HUES48 (cell line): Measurements from ENCODE around the gene NEK4.

Source experiments
- H3K27ac ChIP-seq: one replicate; pipeline ENCODE4 v1.7.0; 2013; ENCODE audit warnings: low read depth, low read length, inconsistent platforms
- H3K27me3 ChIP-seq: 2 replicates; pipeline ENCODE4 v1.6.1; 2013; ENCODE audit warnings: mild to moderate bottlenecking, low read length; ENCODE audit not compliant: control insufficient read depth, insufficient read depth
- H3K36me3 ChIP-seq: 2 replicates; pipeline ENCODE4 v1.6.1; 2013; ENCODE audit warnings: low read length; ENCODE audit not compliant: control insufficient read depth, insufficient read depth
- H3K4me1 ChIP-seq: 2 replicates; pipeline ENCODE4 v1.6.1; 2013; ENCODE audit warnings: mild to moderate bottlenecking, low read length; ENCODE audit not compliant: control insufficient read depth, insufficient read depth
- H3K4me3 ChIP-seq: 2 replicates; pipeline ENCODE4 v1.5.1; 2013; ENCODE audit warnings: mild to moderate bottlenecking, low read depth, low read length
- H3K9ac ChIP-seq: 2 replicates; pipeline ENCODE4 v1.6.1; 2013; ENCODE audit warnings: mild to moderate bottlenecking, low read depth, low read length, moderate library complexity
- H3K9me3 ChIP-seq: 2 replicates; pipeline ENCODE4 v1.6.1; 2013; ENCODE audit warnings: low read length; ENCODE audit not compliant: control insufficient read depth, insufficient read depth

Gene NEK4

GRCh38 chr3:52770496-52771333 lies at the start of gene NEK4:
NEK4 (minus strand) TSS chr3:52770940; CDS start chr3:52770746, 194 bp downstream.
- H3K36me3 ChIP-seq: peaks cover 20% of the 10 kb centered on the region
- H3K9me3 ChIP-seq: no peaks in the 10 kb centered on the region
- H3K27me3 ChIP-seq: no peaks in the 10 kb centered on the region
- peak within 1 kb of the TSS; percentile 77 for H3K4me3 ChIP-seq
- H3K4me1 ChIP-seq: no peaks in the 10 kb centered on the region
- H3K27ac ChIP-seq: peak within 1 kb of the TSS; percentile 93
- H3K9ac ChIP-seq: peak within 1 kb of the TSS; percentile 78

GRCh38 chr3:52819936-52820335 lies 49.2 kb upstream of the NEK4 start:
- Histone ChIP-seq H3K9ac (no peak overlapping the region), H3K27ac (no peak overlapping the region), H3K4me3 (no peak overlapping the region), H3K27me3 (no peaks in the 10 kb centered on the region), H3K9me3 (no peaks in the 10 kb centered on the region), H3K4me1 (no peaks in the 10 kb centered on the region), H3K36me3 (no peaks in the 10 kb centered on the region)

- Histone ChIP-seq H3K27ac (no peak overlapping the region), H3K27me3 (no peaks in the 10 kb centered on the region), H3K9me3 (no peaks in the 10 kb centered on the region), H3K4me3 (no peak overlapping the region), H3K4me1 (no peaks in the 10 kb centered on the region), H3K36me3 (no peaks in the 10 kb centered on the region), H3K9ac (no peak overlapping the region)
These were observed 47.1 kb upstream of the NEK4 start for GRCh38 chr3:52817860-52818259.

- Histone ChIP-seq H3K27me3 (no peaks in the 10 kb centered on the region), H3K4me3 (no peak overlapping the region), H3K36me3 (no peaks in the 10 kb centered on the region), H3K27ac (no peak overlapping the region), H3K4me1 (no peaks in the 10 kb centered on the region), H3K9ac (no peak overlapping the region), H3K9me3 (no peaks in the 10 kb centered on the region)
These were observed 46.5 kb upstream of the NEK4 start for GRCh38 chr3:52817221-52817620.

- no peaks in the 10 kb centered on the region for H3K27me3 ChIP-seq
- no peaks in the 10 kb centered on the region for H3K4me1 ChIP-seq
- no peak overlapping the region for H3K27ac ChIP-seq
- no peak overlapping the region for H3K9ac ChIP-seq
- H3K4me3 ChIP-seq: no peak overlapping the region
- no peaks in the 10 kb centered on the region for H3K9me3 ChIP-seq
- no peaks in the 10 kb centered on the region for H3K36me3 ChIP-seq
These were observed 45.9 kb upstream of the NEK4 start for GRCh38 chr3:52816654-52817053.

GRCh38 chr3:52816199-52816598 lies 45.5 kb upstream of the NEK4 start:
- no peak overlapping the region for H3K9ac ChIP-seq
- no peak overlapping the region for H3K27ac ChIP-seq
- no peak overlapping the region for H3K4me3 ChIP-seq
- no peaks in the 10 kb centered on the region for H3K27me3 ChIP-seq
- H3K9me3 ChIP-seq: no peaks in the 10 kb centered on the region
- H3K36me3 ChIP-seq: no peaks in the 10 kb centered on the region
- H3K4me1 ChIP-seq: no peaks in the 10 kb centered on the region

- Histone ChIP-seq H3K36me3 (no peaks in the 10 kb centered on the region), H3K9me3 (no peaks in the 10 kb centered on the region), H3K4me3 (no peak overlapping the region), H3K9ac (no peak overlapping the region), H3K27me3 (no peaks in the 10 kb centered on the region), H3K4me1 (no peaks in the 10 kb centered on the region), H3K27ac (no peak overlapping the region)
These were observed 43.1 kb upstream of the NEK4 start for GRCh38 chr3:52813810-52814209.

- H3K9me3 ChIP-seq: no peaks in the 10 kb centered on the region
- no peaks in the 10 kb centered on the region for H3K36me3 ChIP-seq
- no peak overlapping the region for H3K9ac ChIP-seq
- no peaks in the 10 kb centered on the region for H3K4me1 ChIP-seq
- H3K27ac ChIP-seq: no peak overlapping the region
- no peak overlapping the region for H3K4me3 ChIP-seq
- H3K27me3 ChIP-seq: no peaks in the 10 kb centered on the region
These were observed 40.8 kb upstream of the NEK4 start for GRCh38 chr3:52811452-52812011.

GRCh38 chr3:52810923-52811322 lies 40.2 kb upstream of the NEK4 start:
- Histone ChIP-seq H3K36me3 (no peaks in the 10 kb centered on the region), H3K4me1 (no peaks in the 10 kb centered on the region), H3K27ac (no peak overlapping the region), H3K27me3 (no peaks in the 10 kb centered on the region), H3K4me3 (no peak overlapping the region), H3K9me3 (no peaks in the 10 kb centered on the region), H3K9ac (no peak overlapping the region)

- no peak overlapping the region for H3K4me3 ChIP-seq
- no peak overlapping the region for H3K9ac ChIP-seq
- no peaks in the 10 kb centered on the region for H3K4me1 ChIP-seq
These were observed 39.1 kb upstream of the NEK4 start for GRCh38 chr3:52809662-52810377.

GRCh38 chr3:52809149-52809548 lies 38.4 kb upstream of the NEK4 start:
- Histone ChIP-seq H3K9ac (no peak overlapping the region), H3K36me3 (no peaks in the 10 kb centered on the region), H3K9me3 (no peaks in the 10 kb centered on the region), H3K27me3 (no peaks in the 10 kb centered on the region), H3K27ac (no peak overlapping the region), H3K4me3 (no peak overlapping the region), H3K4me1 (no peaks in the 10 kb centered on the region)

More at GRCh38 chr3:52809662-52810377, 39.1 kb upstream of the NEK4 start:
- H3K27ac ChIP-seq: no peak overlapping the region
- no peaks in the 10 kb centered on the region for H3K36me3 ChIP-seq
- no peaks in the 10 kb centered on the region for H3K9me3 ChIP-seq
- no peaks in the 10 kb centered on the region for H3K27me3 ChIP-seq
